GM12891 (cell line): Measurements from ENCODE around the gene RNF220.

Experiments
- DNase-seq: peaks from one replicate; pipeline ENCODE4 v3.0.0; 2011; ENCODE audit warnings: low spot score; ENCODE audit not compliant: insufficient read length
- FAIRE-seq: peaks from 2 replicates; lab custom pipeline; 2011; peaks lifted over from hg19 to GRCh38; lab: Jason Lieb, UNC
- PAX5 ChIP-seq: IDR thresholded peaks from 2 replicates; pipeline ENCODE4 v1.6.1; 2011; ENCODE audit warnings: low read length, moderate library complexity, mild to moderate bottlenecking; ENCODE audit not compliant: insufficient read depth, severe bottlenecking
- POLR2A ChIP-seq: IDR thresholded peaks from 2 replicates; pipeline ENCODE4 v1.6.1; 2011; ENCODE audit warnings: low read depth, low read length, control low read depth
- POLR2AphosphoS5 ChIP-seq: IDR thresholded peaks from 2 replicates; pipeline ENCODE4 v1.6.1; 2011; ENCODE audit warnings: low read depth, low read length, control low read depth
- POU2F2 ChIP-seq: IDR thresholded peaks from 2 replicates; pipeline ENCODE4 v1.6.1; 2011; ENCODE audit warnings: low read depth, mild to moderate bottlenecking, control low read depth, low read length, moderate library complexity
- SPI1 ChIP-seq: IDR thresholded peaks from 2 replicates; pipeline ENCODE4 v1.6.1; 2011; ENCODE audit warnings: low read depth, low read length, control low read depth
- TAF1 ChIP-seq: IDR thresholded peaks from 2 replicates; pipeline ENCODE4 v1.6.1; 2011; ENCODE audit warnings: low read depth, low read length, control low read depth

The RNF220 gene

GRCh38 chr1:44673675-44674112, 268.6 kb downstream of the RNF220 start:
- no peak for DNase-seq
- FAIRE-seq: no peak
- TF ChIP-seq SPI1 (no peak), POLR2AphosphoS5 (0 out of 2 replicates have a peak, but pooled peaks have one; percentile 23)

GRCh38 chr1:44674113-44675000, 269.3 kb downstream of the RNF220 start, which contains the start of the genes ARMH1 and TMEM53:
Gene ARMH1 (plus strand): TSS chr1:44674714. CDS start chr1:44689698, 14,984 bp downstream.
Gene TMEM53 (minus strand): TSS chr1:44674481. CDS start chr1:44674391, 90 bp downstream.
- FAIRE-seq: peak; percentile 99
- peak; percentile 82 for DNase-seq
- TF ChIP-seq POLR2A (peak; percentile 65; the same call in 1 of the 2 replicates), POLR2AphosphoS5 (peak; percentile 75), TAF1 (no peak), SPI1 (peak; percentile 24; the same call in 1 of the 2 replicates), PAX5 (no peak), POU2F2 (peak; percentile 33)

DNA sequence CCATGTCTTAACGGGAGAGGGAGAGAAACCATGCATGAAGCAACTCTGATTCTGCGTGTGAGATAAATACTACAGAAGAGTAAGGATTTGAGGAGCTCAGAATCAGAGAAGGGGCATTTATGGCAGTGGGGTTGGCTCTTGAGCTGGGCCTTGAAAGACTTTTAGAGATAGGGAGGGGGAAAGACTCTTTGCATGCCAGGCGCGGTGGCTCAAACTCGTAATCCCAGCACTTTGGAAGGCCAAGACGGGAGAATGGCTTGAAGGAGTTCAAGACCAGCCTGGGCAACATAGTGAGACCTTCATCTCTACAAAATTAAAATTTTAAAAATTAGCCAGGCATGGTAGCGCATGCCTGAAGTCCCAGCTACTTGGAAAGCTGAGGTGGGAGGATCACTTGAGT, 270.1 kb downstream of the RNF220 start:
- DNase-seq (no peak), FAIRE-seq (no peak)
- no peak for TF ChIP-seq POU2F2
- TF ChIP-seq POLR2AphosphoS5: no peak
- no peak for TF ChIP-seq POLR2A
- no peak for TF ChIP-seq PAX5
- TF ChIP-seq TAF1: no peak
- TF ChIP-seq SPI1: no peak

GRCh38 chr1:44676484-44677200, 271.6 kb downstream of the RNF220 start:
- TF ChIP-seq POU2F2: no peak
- no peak for TF ChIP-seq TAF1
- no peak for TF ChIP-seq PAX5
- no peak for TF ChIP-seq POLR2AphosphoS5
- TF ChIP-seq POLR2A: no peak
- peak; percentile 92 for TF ChIP-seq SPI1
- no peak for DNase-seq
- FAIRE-seq: peak; percentile 76

DNA sequence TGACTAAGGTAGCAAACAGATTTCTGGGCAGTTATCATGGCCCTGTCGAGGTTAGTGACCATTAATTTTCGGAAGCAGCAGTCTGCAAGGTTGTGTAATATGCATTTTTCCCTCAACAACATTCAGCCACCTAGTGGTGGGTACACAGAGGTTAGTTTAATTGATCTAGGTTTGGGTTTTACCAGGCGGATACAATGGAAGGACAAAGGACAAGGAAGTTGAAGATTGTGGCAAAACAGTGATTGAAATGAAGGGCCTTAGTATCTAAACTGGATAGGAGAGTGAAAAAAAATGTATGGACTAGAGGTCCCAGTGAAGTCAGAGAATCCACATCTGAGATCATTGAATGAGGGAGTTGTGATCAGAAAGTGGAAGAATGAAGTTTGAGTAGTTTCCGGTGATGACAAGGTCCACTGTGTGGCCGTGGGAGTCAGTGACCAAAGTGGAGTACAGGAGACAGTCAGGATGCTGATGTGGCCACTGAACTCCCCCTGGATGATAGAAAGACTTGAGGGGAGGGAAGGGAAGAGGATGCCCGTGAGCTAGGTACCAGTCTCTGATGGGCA, 272.2 kb downstream of the RNF220 start:
- FAIRE-seq: peak; percentile 68
- DNase-seq: no peak
- no peak for TF ChIP-seq TAF1
- no peak for TF ChIP-seq PAX5
- TF ChIP-seq SPI1: no peak
- TF ChIP-seq POU2F2: peak; percentile 89
- no peak for TF ChIP-seq POLR2A

DNA sequence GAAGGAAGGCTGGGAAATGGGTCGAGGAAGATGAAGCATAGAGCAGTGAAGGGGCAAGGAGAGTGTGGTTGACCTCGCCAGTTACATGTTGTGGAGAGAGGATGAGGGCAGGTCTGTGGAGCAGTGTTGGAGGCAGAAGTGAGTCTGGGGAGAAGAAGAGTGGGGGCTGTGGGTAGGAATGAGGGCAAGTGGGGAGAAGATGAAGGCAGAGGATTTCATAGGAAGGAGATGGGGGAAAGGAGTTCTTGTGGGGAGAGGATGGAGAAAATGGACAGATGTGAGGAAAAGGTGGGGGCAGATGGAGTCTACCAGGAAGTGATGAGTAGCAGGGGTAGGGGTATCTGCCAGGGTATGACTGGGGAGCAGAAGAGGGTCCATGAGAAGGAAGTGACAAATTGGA, 273.1 kb downstream of the RNF220 start:
- no peak for TF ChIP-seq PAX5
- TF ChIP-seq TAF1: no peak
- no peak for TF ChIP-seq SPI1
- no peak for TF ChIP-seq POLR2A
- no peak for TF ChIP-seq POU2F2
- no peak for TF ChIP-seq POLR2AphosphoS5
- DNase-seq (no peak), FAIRE-seq (no peak)

DNA sequence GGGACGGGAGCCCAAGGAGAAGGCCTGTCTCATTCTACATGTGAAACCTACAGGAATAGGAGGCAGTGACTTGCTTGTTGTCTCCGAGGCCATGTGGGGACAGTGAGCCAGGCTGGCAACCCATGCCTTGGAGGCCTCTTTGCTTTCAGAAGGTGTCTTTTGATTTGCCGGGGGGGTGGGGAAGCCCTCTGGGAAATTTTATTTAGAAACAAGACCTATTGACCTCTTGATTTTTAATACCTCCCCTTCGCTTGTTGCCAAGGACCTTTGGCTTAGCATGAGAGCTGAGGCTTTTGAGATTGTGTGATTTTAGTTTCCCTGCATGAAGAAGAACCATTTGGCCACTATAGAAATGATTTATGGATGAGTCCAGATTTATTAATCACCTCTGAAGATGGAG, 273.6 kb downstream of the RNF220 start:
- TF ChIP-seq POU2F2 (no peak), POLR2A (no peak), SPI1 (no peak), TAF1 (no peak), PAX5 (no peak), POLR2AphosphoS5 (no peak)
- DNase-seq (no peak), FAIRE-seq (no peak)

DNA sequence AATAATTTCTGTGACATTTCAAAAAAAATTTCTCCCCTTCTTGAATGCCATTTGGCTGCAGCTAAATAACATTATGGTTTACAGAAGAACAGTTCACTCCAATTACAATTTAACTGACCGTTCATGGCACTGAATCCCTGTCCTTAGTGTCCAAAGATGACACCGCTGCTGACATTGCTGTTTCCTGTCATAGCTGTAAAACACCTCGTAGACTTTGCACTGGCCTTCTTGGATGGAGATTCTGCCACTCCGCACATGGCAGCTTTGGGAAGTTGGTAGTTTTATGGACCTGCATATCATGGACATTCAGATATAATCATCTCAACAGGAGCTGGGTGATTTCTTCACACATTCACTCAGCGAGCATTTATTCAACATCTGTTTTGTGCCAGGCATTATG, 274.4 kb downstream of the RNF220 start:
- DNase-seq (no peak), FAIRE-seq (no peak)
- TF ChIP-seq PAX5 (no peak), SPI1 (no peak), POU2F2 (no peak), POLR2AphosphoS5 (no peak), TAF1 (no peak), POLR2A (no peak)
